ENCODE results near the gene RACGAP1. TPM values are rescaled to one million over a fixed set of nuclear protein-coding genes. Genes with fewer than 3 reads are reported as not detected.

The RACGAP1 gene
- total and polyA plus RNA-seq, 2 of the 8 experiments (the other 6 are each of a cell fraction or from before 2014, with no cell fraction given), result 18.0 to 66.3 TPM

DNA sequence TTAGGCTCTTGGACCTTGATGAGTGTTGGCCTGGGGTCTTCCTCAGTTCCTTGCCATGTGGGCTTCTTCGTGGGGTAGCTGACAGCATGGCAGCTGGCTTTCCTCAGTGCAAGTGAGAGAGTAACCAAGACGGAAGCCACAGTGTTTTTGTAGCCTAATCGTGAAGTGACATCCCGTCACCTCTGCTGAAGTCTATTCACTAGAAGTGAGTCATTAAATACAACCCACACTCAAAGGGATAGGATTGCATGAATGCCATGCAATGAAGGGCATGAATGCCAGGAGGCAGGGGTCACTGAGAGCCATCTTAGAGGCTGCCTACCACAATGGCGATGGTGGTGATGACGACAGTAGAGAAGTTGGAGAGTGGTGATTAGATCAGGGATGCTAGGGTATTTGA, 18.6 kb upstream of the RACGAP1 start:
- no peak overlapping the region for H4K5ac ChIP-seq (ENCODE audit: insufficient read length, low read depth, low read length)
- H3K56ac ChIP-seq (replicated peaks; ENCODE audit: insufficient read length, low read depth, low read length), result no peak overlapping the region
- TF ChIP-seq RBBP5 (IDR thresholded peaks at IDR 0.05; ENCODE audit: borderline replicate concordance, low read depth, low read length), result no peak
- H4K8ac ChIP-seq (ENCODE audit: extremely low read depth, insufficient read depth, low read length), result no peak overlapping the region
- H4K20me1 ChIP-seq (replicated peaks in 1 of 2; ENCODE audit: control insufficient read depth in 1 of 2, insufficient read depth in 2 of 2, low read length in 2 of 2), result no peaks in the 10 kb centered on the region
- no peak overlapping the region for H2AK5ac ChIP-seq (ENCODE audit: low read depth, low read length)
- no peaks in the 10 kb centered on the region for H3K9me3 ChIP-seq (ENCODE audit: insufficient read depth in 2 of 2, low read depth in 1 of 2, low read length in 1 of 2)
- H3K9ac ChIP-seq (replicated peaks in 1 of 4; ENCODE audit: extremely low read depth in 1 of 4, low read depth in 3 of 4, low read length in 3 of 4), result no peak overlapping the region
- CTCF ChIA-PET (ENCODE audit: partially characterized antibody), result interaction anchor here (0.9 to 13.4 kb wide), 7 partner anchors 8 to 177 kb away, joined by 3 to 296 read pairs (median 4); partner anchors contain the start of gene AQP6
- no peak overlapping the region for H3K27ac ChIP-seq (ENCODE audit: low read depth, low read length)
- no peak overlapping the region for H3K14ac ChIP-seq (ENCODE audit: insufficient read length)
- no peak overlapping the region for H3K4me3 ChIP-seq (ENCODE audit: extremely low read depth in 1 of 4, insufficient read depth in 2 of 4, low read depth in 3 of 4, low read length in 4 of 4)
- H2BK5ac ChIP-seq (ENCODE audit: low read depth, low read length), result no peak overlapping the region
- no peak overlapping the region for H3K4me2 ChIP-seq (ENCODE audit: insufficient read depth in 1 of 2, low read depth in 2 of 2, low read length in 2 of 2)
- POLR2A ChIA-PET (ENCODE audit: partially characterized antibody), result no interaction called here
- H3K27me3 ChIP-seq (replicated peaks in 1 of 4; ENCODE audit: control insufficient read depth in 3 of 4, extremely low read depth in 1 of 4, insufficient read depth in 3 of 4, low read length in 3 of 4), result peaks cover 0 to 5% (median under 1%) of the 10 kb centered on the region in 4 experiments; a peak in 3 of 7 replicates
- no peak overlapping the region for H2AFZ ChIP-seq (ENCODE audit: low read length)
- H2BK120ac ChIP-seq (replicated peaks; ENCODE audit: low read depth, low read length), result no peak overlapping the region
- H3K23ac ChIP-seq (ENCODE audit: insufficient read length), result no peak overlapping the region
- no peak overlapping the region for H4K91ac ChIP-seq (replicated peaks; ENCODE audit: insufficient read length, low read length)
- no peak overlapping the region for H3K4ac ChIP-seq (replicated peaks; ENCODE audit: insufficient read length, low read depth, low read length)
- H2BK12ac ChIP-seq (ENCODE audit: low read depth, low read length), result no peak overlapping the region
- H2BK20ac ChIP-seq (ENCODE audit: low read length), result no peak overlapping the region
- DNase-seq (ENCODE audit: low read depth in 1 of 2, low spot score in 2 of 2), result no peak
- H3K79me2 ChIP-seq (ENCODE audit: control insufficient read depth in 1 of 2, insufficient read depth in 2 of 2, low read length in 2 of 2), result no peaks in the 10 kb centered on the region
- H3K4me1 ChIP-seq (replicated peaks in 1 of 4; ENCODE audit: control insufficient read depth in 3 of 4, insufficient read depth in 4 of 4, low read length in 3 of 4), result no peaks in the 10 kb centered on the region
- no peak overlapping the region for H3K18ac ChIP-seq (ENCODE audit: extremely low read depth, low read length)
- no peaks in the 10 kb centered on the region; the same call in 1 of the 2 replicates for H3K23me2 ChIP-seq (ENCODE audit: low read depth, low read length)
- H3K36me3 ChIP-seq (ENCODE audit: control insufficient read depth in 2 of 4, insufficient read depth in 4 of 4, low read length in 3 of 4), result no peaks in the 10 kb centered on the region
- WGBS, 2 experiments (ENCODE audit: extremely low coverage in 1 of 2, insufficient coverage in 1 of 2, insufficient read length in 1 of 2, insufficient replicate concordance in 2 of 2, low coverage in 1 of 2, low lambda C conversion rate in 2 of 2, missing lambda C conversion rate in 1 of 2), result 88% methylated on average over 6 of the region's 6 CpGs; no CpG with 5 or more reads in 1 of the 2 experiments
- no peak for FAIRE-seq
- no peaks in the 10 kb centered on the region for H3K79me1 ChIP-seq (ENCODE audit: low read depth, low read length)
- no peak overlapping the region for H2BK15ac ChIP-seq (ENCODE audit: low read length)
